A549 treated with CORT108297 at 1 μM for 4 hours (cell line): ENCODE results near the gene TP53AIP1. TPM values are rescaled to one million over a fixed set of nuclear protein-coding genes. Genes with fewer than 3 reads are reported as not detected.

Experiments used
- total RNA-seq: library from RNA; stranded (reverse); fragments of 200-300 nt; extraction: Qiagen RNA extraction; gene quantifications from 5 replicates; pipeline ENCODE4 v1.2.3, GENCODE V29; 2022

TP53AIP1 gene, protein sequence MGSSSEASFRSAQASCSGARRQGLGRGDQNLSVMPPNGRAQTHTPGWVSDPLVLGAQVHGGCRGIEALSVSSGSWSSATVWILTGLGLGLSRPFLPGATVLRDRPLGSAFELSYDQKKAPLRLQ
- 0.07 to 0.09 TPM (median 0.08 TPM) in 3 of 5 replicates, not detected in the others for total RNA-seq

DNA sequence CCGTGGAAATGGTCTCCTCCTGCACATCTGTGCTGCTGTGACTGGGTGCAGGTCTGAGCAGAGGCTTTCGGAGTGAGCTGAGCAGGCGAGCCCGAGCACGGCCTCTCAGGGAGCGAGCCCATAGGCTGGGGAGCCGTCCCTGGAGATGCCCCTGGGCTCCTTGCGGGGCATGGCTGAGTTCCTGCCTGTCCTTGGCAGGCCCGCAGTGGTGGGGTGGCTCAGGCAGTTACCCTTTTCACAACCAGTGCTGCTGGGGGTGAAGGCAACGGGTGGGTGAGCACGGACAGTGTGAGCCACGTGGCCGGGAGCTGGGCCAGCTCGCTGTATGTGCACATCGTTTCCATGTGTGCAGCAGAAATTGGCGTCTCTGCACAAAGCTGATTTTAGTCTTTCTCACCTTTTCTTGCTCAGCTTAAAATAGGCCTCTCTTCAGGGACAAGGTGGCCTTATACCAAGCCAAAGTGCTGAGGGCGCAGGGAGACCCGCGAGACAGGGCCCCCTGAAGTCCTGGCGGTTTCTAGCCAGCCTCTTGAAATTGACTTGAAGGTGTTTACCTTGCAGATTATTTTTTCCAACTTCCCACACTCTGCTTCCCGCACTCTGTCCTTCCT is at the start of gene TP53AIP1:
Gene TP53AIP1 (minus strand): TSS at position 55 of the 611 bp plus-strand sequence. CDS start 5,053 bp downstream, outside the sequence.

DNA sequence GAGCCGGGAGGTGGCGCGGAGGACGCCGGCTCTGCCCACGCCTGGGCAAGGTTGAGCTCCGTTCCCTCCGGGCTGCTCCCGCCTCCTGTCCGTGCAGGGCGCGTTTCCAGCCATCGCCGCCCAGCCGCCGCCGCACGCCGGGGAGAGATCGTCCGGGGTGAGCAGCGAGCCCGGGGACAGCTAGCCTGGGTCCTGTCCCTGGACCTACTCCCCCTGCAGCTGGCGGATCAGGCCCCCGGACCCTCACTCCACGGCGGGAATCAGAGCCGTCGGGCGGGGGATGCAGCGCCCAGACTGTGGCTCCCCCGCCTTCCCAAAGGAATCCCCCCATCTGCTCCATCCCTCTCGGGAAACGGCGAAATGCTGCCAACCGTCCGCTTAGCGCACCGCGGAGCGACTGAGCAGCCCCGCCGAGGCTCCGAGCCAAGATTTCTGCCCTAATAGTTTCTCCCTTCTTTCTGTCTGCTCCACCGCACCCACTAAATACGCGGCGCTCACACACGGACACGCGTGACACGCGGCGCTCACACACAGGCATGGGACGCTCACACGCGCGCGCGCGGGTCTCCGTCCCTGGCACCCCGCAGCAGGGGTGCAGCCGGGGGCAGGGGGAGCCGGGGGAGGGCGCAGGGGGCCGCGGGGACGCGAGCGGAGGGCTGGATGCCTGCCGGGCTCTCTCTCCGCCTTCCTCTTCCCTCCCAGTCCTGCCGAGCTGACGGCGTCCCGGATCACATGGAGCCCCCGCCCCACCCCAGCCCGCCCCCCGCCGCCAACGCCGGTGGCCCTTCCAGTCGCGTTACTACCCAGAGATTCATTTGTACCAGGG is 51.9 kb downstream of the TP53AIP1 start, which contains the start of gene KCNJ5:
Gene KCNJ5 (plus strand): TSS at position 814 of the 826 bp plus-strand sequence. CDS start 19,918 bp downstream, outside the sequence.

Other genes starting within 250 kb of the TP53AIP1 start
- gene FLI1, start 248.8 kb downstream of the TP53AIP1 start, total RNA-seq: 0.21 to 0.46 TPM (median 0.34 TPM) in 5 replicates
- gene KCNJ1, start 75.6 kb downstream of the TP53AIP1 start, total RNA-seq: not detected in 5 replicates
- gene KCNJ5, start 51.5 kb downstream of the TP53AIP1 start, total RNA-seq: 0.01 to 0.03 TPM (median 0.02 TPM) in 5 replicates
- 3.0 to 4.5 TPM (median 3.8 TPM) in 5 replicates for gene ARHGAP32, start 249.5 kb upstream of the TP53AIP1 start, total RNA-seq